ENCODE data around the gene PCCA. TPM values are rescaled to one million over a fixed set of nuclear protein-coding genes. Genes with fewer than 3 reads are reported as not detected.

PCCA gene
- total and polyA plus RNA-seq, 2 donors (not counting 3 experiments of a cell fraction or from before 2014, with no cell fraction given) = 5.7 to 20.2 TPM

- intact Hi-C loops (cut with micrococcal nuclease) = no loop called here
- H3K36me3 ChIP-seq (ENCODE audit: control insufficient read depth in 2 of 2, extremely low read depth in 1 of 2, insufficient read depth in 2 of 2, low read length in 2 of 2) = peaks cover 0 to 4% of the 10 kb centered on the region in 2 experiments
- no peaks in the 10 kb centered on the region for H3K79me2 ChIP-seq (ENCODE audit: control insufficient read depth, insufficient read depth, low read length)
- FAIRE-seq = no peak
- H2AFZ ChIP-seq (ENCODE audit: low read depth, low read length) = no peak overlapping the region
- dilution Hi-C loops (cut with MboI; ENCODE audit: extremely low pct_ligation_motif_present, low sequenced_read_pairs) = no loop called here
- TF ChIP-seq FOS (IDR thresholded peaks at IDR 0.05; ENCODE audit: borderline replicate concordance, insufficient read depth, low read length) = no peak
- H3K9ac ChIP-seq (replicated peaks; ENCODE audit: extremely low read depth, insufficient read depth, low read length) = no peak overlapping the region
- ChIA-PET CTCF (interaction anchor here (1.0 to 1.5 kb wide), 2 partner anchors 9 to 17 kb away, joined by 3 to 7 read pairs; no protein-coding TSS in a partner anchor), POLR2A (no interaction called here)
- no peaks in the 10 kb centered on the region for H3K4me1 ChIP-seq (ENCODE audit: control insufficient read depth, extremely low read depth, insufficient read depth, low read length)
- H3K9me1 ChIP-seq (replicated peaks; ENCODE audit: control insufficient read depth, extremely low read depth, insufficient read depth, low read length) = no peaks in the 10 kb centered on the region
- no peak overlapping the region for H3K4me2 ChIP-seq (ENCODE audit: insufficient read depth, low read length)
- no peaks in the 10 kb centered on the region for H3K27me3 ChIP-seq (ENCODE audit: control insufficient read depth in 2 of 2, insufficient read depth in 2 of 2, low read length in 2 of 2)
- H3K27ac ChIP-seq (ENCODE audit: insufficient read depth, low read depth, low read length) = no peak overlapping the region
- no peak overlapping the region for H3K4me3 ChIP-seq (replicated peaks in 1 of 3; ENCODE audit: insufficient read depth in 1 of 3, low read depth in 1 of 3, low read length in 3 of 3)
- BruUV-seq (replicated peaks) = no TSS peak
- no peak for DNase-seq (ENCODE audit: low read depth, low spot score)
- no peaks in the 10 kb centered on the region for H4K20me1 ChIP-seq (replicated peaks; ENCODE audit: control insufficient read depth, extremely low read depth, insufficient read depth, low read length)
- H3K9me3 ChIP-seq (replicated peaks; ENCODE audit: control insufficient read depth, insufficient read depth, low read length) = no peaks in the 10 kb centered on the region
Measured at GRCh38 chr13:100532090-100532766, 443.3 kb downstream of the PCCA start.

- Histone ChIP-seq H3K9me1 (replicated peaks; ENCODE audit: control insufficient read depth, extremely low read depth, insufficient read depth, low read length) (no peaks in the 10 kb centered on the region), H3K27ac (ENCODE audit: insufficient read depth, low read depth, low read length) (no peak overlapping the region), H3K4me2 (ENCODE audit: insufficient read depth, low read length) (no peak overlapping the region), H3K4me3 (replicated peaks in 1 of 3; ENCODE audit: insufficient read depth in 1 of 3, low read depth in 1 of 3, low read length in 3 of 3) (no peak overlapping the region), H4K20me1 (replicated peaks; ENCODE audit: control insufficient read depth, extremely low read depth, insufficient read depth, low read length) (no peaks in the 10 kb centered on the region), H3K79me2 (ENCODE audit: control insufficient read depth, insufficient read depth, low read length) (no peaks in the 10 kb centered on the region), H2AFZ (ENCODE audit: low read depth, low read length) (no peak overlapping the region), H3K27me3 (ENCODE audit: control insufficient read depth in 2 of 2, insufficient read depth in 2 of 2, low read length in 2 of 2) (no peaks in the 10 kb centered on the region), H3K9me3 (replicated peaks; ENCODE audit: control insufficient read depth, insufficient read depth, low read length) (no peaks in the 10 kb centered on the region), H3K9ac (replicated peaks; ENCODE audit: extremely low read depth, insufficient read depth, low read length) (no peak overlapping the region), H3K36me3 (ENCODE audit: control insufficient read depth in 2 of 2, extremely low read depth in 1 of 2, insufficient read depth in 2 of 2, low read length in 2 of 2) (peaks cover 0 to 4% of the 10 kb centered on the region in 2 experiments), H3K4me1 (ENCODE audit: control insufficient read depth, extremely low read depth, insufficient read depth, low read length) (no peaks in the 10 kb centered on the region)
- dilution Hi-C loops (cut with MboI; ENCODE audit: extremely low pct_ligation_motif_present, low sequenced_read_pairs) (no loop called here), intact Hi-C loops (cut with micrococcal nuclease) (no loop called here)
- BruUV-seq (replicated peaks) = no TSS peak
- ChIA-PET CTCF (no interaction called here), POLR2A (no interaction called here)
- TF ChIP-seq MAX (IDR thresholded peaks at IDR 0.05; ENCODE audit: insufficient read depth, insufficient read length) (no peak), GATA2 (IDR thresholded peaks at IDR 0.05; ENCODE audit: insufficient read depth, insufficient read length, low read depth, low read length) (no peak), FOS (IDR thresholded peaks at IDR 0.05; ENCODE audit: borderline replicate concordance, insufficient read depth, low read length) (no peak), POLR2A (IDR thresholded peaks at IDR 0.05; ENCODE audit: low read depth, low read length) (no peak), EZH2 (IDR thresholded peaks at IDR 0.05; ENCODE audit: borderline replicate concordance, low read depth, low read length, severe bottlenecking) (no peak), MYC (IDR thresholded peaks at IDR 0.05; ENCODE audit: low read depth, low read length) (no peak), POLR2AphosphoS5 (IDR thresholded peaks at IDR 0.05; ENCODE audit: insufficient read depth, low read depth, low read length) (no peak), JUN (IDR thresholded peaks at IDR 0.05; ENCODE audit: borderline replicate concordance, insufficient read depth, insufficient read length, low read depth) (no peak), CTCF (IDR thresholded peaks at IDR 0.05; ENCODE audit: extremely low read depth in 1 of 2, insufficient read depth in 1 of 2, low read depth in 1 of 2, low read length in 2 of 2) (no peak)
- no peak for FAIRE-seq
- no peak for DNase-seq (ENCODE audit: low read depth, low spot score)
Measured at GRCh38 chr13:100532836-100533435, 444.0 kb downstream of the PCCA start.
